ENCODE results near the gene EDAR. TPM values are rescaled to one million over a fixed set of nuclear protein-coding genes. Genes with fewer than 3 reads are reported as not detected.

The EDAR gene
- total RNA-seq, 1 donor from 2014 or later, result not detected

DNA sequence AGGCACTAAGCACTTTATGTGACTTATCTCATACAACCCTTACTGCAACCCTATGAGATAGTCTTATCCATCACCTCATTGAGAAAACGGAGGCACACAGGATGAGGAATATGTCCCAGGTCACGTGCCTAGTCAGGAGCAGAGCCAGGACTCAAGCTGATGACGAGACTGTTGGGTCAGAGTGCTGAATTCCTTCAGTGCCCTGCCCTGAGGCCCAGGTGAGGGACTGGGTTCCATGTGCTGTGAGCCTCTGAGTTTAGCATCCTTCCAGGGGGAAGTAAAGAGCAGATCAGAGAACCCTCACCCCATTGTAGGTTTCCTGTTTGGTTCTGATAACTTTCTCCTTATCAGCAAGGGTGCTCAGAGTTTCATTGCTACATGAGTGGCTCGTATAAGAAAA lies 11.7 kb upstream of the EDAR start:
- no peak for DNase-seq

DNA sequence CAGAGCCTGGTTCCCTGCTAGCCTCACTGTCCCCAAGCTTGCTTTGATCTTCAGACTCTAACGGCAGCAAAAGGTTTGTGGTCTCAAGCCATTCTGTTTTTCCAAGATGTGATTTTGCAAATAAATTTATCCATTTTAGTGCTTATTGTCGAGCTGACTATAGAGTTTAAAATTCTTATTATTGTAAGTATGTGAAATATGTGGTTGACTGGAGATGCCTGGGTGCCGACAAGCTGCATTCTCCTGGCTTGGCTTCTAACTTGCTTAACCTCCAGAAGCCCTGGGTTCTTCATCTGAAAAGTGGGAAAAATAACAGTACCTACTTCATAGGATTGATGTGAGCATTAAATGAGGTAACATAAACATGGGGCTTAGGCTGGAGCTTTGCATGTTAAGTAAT lies 9.9 kb upstream of the EDAR start:
- DNase-seq, result no peak

DNA sequence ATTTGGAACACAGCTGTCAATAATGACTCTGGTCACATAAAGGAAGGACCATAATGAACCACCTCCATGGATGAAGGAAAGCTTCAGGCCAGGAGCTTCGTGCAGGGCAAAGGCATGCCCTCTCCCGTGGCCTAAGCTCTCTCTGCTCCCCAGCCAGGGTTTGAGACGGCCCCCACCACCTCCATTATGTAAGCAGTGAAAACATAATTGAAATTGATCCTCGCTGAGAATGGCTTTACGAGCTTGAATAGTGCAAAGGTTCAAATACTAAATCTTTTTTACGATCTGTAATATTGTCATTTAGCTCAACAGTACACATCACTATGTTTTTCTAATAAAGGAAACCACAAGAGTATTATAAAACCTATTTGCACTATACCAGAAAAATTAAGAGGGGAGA lies 5.2 kb upstream of the EDAR start:
- no peak for DNase-seq

DNA sequence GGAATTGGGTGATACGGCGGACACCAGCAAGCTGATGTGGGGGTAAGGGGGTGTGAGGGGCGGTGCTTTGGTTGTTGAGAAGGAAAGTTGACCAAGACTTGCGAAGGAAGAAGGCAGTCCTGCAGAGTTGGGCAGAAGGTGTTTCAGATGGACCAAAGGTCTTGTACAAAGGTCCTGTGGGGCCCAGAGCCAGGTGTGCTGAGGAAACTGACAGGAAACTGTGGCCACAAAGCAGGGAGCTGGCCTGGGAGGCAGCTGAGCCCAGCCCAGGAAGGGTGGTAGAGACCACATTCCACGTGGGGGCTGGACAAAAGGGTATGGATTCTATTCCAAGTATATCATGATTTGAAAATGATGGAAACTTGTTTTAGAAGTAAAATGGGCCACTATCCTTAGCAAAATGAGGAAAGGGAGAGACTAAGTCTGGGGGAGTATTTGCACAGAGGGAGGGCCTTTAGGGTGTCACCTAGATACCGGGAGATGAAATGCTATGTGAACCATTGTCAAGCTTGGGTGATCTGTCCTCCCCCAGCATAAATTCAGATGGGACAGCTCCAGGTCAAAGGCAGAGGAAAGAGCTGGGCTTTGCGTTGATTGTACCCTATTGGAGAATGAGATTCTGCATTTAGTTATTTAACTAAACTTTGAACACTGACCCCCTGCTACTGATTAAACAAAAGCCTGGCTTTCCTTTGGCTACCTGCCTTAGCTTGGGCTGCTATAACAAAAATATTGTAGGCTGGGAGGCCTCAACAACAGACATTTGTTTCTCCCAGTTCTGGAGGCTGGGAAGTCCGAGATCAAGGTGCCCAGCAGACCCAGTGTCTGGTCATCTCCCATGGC lies 4.3 kb upstream of the EDAR start:
- no peak for DNase-seq

DNA sequence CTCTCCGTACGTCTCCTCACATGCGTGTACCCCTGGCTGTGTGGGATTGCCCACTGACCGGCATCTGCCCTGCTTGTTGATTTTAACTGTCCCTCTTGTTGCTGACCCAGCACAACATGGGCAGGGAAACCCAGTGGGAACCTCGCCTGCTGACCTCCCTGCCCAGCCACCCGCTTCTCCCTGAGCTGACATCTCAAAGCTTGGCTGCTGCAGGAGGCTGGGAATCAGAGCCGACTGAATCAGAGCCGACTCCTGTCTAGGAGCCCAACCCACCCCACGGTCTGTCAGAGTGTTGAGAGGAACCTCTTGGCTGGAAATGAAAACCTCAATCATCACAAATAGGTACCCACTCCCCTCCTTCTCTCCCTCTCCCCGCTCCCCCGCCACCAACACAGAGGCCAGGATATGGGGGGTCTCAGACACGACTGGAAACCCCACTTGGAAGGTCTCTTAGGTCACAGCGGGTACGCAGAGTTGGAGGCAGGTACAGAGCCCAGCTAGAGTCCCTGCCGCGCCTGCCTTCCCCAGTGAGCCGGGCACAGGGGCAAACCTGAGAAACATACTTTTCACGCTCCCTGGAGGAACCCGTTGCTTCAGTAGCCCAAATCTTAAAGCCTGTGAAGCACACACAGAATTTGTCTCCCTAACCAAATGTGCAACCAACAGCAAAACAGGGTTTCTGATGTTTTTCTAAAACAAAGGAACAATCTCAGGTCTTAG lies 784 bp downstream of the EDAR start:
- no peak for DNase-seq

DNA sequence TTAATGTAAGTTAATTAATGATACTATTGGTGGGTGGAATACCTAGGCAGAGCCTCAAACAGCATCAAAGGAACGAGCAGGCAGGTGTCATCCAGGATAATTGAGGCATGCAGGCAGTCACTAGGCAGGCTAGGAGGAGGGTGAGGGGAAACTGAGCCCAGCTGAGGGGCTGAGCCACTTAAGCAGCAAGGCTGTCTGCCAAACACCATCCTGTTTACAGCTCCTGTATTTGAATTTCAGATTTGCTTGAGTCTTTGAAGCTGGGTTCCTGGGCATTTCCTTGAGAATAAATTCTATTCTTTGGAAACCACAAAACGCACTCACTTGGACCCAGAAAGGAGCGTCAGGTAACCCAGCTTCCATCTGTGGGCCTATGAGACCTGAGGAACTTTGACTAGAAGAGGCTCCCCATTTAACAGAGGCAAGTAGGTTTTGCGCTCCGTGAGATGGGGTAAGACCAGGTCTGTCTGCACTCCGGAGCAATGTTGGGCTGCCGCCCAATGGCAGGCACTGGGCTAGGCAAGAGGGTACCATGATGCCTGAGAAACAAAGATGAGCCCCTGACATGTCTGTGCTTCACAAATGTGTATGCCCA lies 2.0 kb downstream of the EDAR start:
- DNase-seq, result no peak

DNA sequence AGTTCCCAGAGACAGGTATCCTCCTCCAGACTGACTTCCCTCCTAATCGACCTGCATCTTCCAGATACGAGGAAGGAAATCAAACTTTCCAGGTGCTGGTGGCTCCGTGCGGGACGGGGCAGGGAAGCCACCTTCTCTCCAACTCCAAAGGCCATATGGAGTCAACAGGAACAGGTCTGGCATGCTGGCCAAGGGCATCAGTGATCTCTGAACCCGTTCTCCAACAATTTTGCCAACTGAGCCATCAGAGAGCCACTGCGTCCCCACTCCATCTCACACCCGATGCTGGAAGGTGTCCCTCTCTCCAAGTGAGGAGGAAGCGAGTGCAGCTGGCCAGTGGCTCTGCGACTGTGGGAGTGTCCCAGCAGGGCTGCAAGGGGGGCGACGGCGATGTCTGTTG lies 5.4 kb downstream of the EDAR start:
- DNase-seq, result no peak

DNA sequence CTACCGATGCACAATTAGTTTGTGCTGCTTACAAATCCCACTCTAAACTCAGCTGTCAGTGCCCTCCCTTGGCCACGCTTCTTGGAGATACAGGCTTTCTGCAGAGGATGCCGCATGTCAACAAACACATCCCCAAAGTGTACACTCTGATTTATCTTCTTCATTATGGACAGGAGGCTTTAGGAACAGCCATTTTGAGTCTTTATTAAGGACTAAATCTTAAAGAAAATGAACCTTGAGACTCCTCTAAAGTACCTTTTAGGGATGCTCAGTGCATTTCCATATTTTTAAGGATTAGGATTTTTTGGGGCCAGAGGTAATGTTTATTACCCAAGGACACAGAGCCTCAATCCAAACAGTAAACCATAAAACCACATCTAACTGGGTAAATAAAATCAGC lies 6.0 kb downstream of the EDAR start:
- no peak for DNase-seq

DNA sequence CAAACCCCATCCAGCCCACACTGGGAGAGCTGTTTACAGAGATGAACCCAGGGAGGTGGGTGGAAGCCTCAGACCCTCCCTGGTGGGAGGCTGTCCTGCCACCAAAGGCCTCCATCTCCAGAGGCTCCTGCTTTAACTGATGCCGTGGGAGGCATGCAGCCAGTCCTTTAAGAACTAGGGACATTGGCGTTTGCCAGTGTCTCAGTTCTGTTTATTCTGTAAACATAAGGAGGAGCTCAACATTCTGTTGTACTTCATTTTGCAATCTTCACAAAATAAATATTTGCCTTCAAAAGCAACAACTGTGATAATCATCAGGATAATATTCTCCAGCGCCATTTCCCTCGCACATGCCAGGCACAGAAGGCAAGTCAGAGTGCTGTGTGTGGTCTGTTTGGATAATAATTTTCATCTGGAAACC lies 6.8 kb downstream of the EDAR start:
- DNase-seq, result no peak

DNA sequence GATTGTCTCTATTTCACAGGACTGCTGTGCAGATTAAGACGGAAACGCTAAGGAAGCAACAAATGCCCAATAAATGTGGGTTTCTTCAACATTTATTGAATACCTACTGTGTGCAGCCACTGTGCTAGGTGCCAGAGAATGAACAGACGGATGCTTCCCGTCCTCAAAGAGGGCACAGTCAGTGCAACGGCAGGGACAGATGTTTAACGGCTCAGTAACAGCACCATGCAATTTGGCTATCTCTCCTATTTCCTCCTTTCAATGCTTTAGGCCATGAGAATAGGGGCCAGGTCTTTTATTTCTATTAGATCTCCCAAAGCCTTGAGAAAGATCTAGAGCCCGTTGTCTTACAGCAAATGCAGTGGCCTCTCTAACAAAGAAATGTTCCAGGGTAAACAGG lies 7.2 kb downstream of the EDAR start:
- no peak for DNase-seq

DNA sequence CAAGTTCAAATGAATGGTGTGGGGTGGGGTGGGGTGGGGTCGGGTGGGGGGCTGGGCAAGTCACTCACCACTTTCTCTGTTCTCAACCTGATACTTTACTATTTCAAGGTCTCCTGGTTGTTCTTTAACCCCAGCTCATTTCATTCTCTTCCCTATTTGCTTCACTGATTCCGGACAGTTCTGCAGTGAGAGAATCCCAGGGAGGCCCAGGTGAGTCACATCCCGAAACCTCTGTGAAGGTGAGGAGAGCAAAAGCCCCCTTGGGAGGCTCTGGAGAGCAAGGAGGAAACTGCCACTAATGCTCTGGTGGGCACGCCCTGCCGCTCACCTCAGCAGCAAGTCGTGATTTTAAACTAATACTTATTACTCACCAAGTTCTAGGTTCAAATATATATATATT lies 8.9 kb downstream of the EDAR start:
- DNase-seq, result no peak

DNA sequence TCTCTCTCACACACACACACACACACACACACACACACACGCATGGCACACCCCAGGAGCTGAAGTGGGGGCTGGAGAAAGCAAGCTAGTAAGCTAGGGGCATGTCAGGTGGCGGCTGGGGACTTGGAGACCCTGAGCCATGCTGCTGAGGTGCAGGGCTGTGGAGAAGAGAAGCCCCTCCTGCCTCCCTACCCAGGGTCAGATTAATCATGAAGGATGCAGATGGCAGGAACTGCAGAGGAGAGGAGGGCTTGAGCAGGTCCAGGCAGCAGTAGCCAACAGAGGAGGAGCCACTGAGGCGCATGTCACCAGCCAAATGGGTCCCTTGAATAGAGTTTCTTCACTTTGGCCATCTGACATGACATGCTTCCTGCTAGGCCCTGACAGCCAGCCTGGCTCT lies 9.6 kb downstream of the EDAR start:
- DNase-seq, result no peak

DNA sequence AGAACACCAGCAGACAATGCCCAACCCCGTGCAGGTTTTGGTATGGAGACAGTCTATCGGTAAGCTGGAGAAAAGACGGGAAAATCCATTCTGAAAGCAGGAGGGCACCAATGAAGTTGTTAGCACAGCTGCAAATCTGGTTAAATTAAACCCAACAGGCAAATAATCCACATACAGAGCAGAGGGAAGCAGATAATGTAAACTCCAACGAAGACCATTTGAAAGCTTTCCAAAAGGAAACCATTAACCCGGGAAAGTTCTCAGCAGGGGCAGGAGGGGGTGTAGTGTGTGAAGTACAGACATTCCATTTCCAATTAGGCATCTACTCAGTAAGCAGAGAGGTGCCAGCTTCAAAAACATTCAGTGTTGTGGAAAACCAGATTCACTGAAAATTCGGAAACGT lies 10.3 kb downstream of the EDAR start:
- DNase-seq, result peak; percentile 31

DNA sequence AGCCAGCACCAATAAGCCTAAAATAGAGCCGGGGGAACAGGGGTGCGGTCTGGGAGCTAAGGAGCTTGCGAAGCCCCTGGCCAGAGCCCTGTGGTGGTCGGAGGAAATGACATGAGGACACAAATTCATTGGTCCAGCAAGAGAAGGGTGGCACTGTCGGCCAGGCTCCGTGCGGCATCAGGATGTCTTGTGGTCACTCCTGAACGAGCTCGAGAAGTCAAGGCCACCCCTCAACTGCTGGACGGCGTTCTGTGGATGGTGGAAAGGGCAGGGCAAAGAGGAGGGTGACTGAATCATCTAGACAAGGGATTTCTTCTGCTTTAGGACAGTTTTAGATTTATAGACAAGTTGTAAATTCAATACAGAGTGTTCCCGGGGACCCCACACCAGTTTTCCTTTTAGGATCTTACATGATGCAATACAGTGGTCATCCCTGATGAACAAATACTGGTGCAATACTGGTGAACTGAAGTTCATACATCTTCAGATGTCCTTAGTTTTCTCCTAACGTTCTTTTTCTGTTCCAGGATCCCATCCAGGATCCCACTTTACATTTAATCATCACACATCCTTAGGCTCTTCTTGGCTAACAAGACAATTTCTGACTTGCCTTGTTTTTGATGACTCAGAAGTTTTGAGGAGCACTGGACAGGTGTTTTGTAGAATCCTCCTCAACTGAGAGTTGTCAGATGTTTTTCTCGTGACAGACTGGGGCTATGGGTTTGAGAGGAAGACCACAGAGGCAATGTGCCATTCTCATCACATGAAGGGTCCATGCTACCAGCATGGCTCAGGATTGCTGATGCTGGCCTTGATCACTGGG lies 13.2 kb downstream of the EDAR start:
- DNase-seq, result no peak

DNA sequence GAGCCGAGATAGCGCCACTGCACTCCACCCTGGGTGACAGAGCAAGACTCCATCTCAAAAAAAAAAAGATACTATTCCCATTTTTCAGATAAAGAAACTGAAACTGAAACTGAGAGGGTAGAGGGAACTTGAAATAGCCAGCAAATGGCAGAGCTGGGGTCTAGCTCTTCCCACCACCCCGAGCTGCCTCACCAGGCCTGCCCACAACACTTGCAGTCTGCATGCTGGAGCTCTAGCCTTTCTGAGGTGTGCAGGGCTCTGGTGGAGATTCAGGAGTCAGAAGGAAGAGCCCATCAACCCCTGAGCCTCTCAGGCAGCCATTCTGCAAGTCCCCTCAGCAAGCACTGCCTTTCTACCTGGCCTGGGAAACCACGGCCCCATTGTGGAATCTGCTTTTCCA lies 14.3 kb downstream of the EDAR start:
- no peak for DNase-seq

DNA sequence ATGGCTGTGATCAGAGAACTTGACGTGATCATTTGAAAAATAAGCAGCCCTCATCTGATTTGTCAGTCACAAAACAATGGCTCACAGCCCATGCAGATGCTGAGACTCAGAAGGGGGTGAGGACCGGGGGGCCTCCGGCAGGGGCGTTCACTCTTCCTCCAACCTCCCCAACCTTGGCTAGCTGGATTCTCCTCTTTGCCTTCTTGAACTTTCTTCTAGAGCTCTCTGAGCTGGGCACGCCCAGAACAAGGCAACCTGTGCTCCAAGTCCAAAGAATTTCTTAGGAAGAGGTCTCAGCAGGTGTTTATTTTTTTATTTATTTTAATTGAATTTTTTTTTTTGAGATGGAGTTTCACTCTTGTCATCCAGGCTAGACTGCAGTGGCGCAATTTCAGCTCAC lies 16.4 kb downstream of the EDAR start:
- no peak for DNase-seq

DNA sequence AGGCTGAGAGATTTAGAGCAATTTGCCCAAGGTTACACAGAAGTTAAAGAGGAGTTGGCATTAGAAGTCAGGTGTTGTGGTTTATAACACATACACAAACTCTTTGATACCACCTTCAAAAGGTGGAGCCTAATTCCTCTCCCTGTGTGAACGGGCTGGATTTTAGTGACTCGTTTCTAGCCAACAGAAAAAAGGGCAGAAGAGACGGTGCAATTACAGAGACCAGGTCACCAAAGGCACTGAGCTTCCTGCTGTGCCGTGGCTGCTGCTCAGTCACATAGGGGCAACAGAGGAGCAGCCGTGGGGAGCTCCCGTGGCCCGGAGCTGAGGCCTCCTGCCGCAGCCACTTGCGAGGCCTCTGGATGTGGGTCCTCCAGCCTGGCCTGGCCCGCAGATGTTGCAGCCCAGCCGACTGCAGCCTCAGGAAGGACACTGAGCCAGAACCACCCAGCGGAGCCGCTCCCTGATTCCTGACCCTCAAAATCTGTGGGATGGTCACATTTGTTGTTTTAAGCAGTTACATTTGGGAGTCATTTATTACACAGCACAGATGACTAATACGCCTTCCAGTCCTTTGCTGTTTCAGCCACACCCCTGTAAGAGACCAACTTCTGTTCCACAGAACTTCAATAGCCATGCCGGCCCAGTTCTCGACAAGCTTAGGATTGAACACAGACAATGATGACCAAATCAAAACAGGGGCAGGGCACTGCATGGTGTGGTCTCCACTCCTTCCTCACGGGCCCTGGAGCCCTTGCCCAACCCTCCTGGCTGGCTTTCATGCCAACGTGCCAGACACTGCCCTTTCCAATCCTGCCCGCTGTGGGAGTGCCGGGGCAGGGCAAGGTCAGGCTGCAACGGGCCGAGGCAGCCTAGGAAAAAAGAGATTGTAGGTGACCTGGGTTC lies 17.1 kb downstream of the EDAR start:
- no peak for DNase-seq

DNA sequence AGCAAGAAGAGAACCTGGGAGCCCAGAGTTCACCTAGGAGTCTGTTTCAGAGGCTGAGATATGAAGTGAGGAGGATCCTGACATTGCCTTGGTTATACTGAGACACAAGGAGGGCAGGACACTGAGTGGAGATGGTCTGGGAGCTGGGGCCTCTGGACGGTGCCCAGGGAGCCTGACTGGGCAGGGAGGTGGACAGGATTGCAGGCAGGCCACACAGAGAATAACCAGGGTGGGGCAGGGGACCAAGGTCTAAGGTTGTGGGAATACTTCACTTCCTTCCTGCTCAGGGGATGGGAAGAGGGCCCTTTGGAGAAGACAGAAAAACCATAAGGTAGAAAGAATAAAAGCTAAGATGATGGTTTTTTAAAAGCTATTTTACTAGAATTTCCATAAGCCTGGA lies 18.7 kb downstream of the EDAR start:
- DNase-seq, result no peak

DNA sequence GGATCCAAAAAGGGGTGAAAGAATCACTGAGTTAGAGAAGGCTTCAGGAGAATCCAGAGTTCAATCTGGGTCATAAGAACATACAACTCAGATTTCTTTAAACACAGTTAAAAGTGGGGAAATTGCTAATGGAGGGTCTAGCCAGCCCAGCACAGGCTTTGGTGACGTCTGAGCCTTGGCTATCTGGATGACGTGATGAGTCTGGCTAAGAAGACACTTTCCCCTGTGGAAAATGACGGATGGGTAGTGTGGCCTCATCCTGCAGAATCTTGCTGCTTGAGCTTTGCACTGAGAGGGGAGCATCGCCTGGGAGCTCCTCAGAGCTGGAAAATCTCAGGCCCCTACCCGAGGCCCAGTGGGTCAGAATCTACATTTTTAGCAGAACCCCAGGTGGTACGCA lies 19.2 kb downstream of the EDAR start:
- DNase-seq, result no peak

DNA sequence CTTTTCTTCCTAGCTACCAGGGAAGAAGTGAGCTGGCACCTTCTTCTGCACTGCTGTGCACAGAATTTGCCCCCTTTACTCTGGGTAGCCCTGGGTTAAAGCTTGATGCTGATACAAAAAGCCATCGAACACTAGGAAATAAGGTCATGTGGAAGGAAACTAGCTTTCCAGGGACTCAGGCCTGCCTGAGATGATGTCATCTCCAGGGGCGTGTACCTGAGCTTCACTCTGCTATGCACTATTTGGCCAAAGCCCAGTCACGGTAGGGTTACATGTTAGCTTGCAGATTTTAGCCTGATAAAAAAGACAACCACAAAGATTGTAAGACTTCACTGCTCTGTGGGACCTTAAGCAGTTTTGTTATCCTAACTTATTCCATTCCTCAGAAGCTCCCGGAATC lies 20.4 kb downstream of the EDAR start:
- DNase-seq, result peak; percentile 51

DNA sequence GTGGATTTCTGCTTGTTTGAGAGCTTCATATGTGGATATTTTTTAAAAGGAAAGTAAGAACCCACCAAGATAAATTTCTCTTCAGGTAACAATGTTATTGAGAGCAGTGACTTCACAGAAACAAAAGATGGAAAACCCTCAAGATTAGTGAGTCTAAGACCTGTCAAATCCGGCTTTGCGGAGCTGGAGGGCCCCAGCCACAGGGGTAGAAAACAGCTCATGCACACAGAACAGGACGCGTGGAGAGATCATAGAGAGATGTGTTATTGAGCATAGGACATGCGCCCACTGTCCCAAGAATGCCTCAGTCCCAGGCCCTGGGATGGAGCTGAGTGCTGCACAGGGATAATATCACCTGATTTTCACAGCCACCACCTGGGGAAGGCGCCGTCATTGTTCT lies 21.3 kb downstream of the EDAR start:
- no peak for DNase-seq

Data from dermis blood vessel endothelial cell (primary cell).